Ascending aorta (tissue), 2 donors: ENCODE results near the gene CHTOP. TPM values are rescaled to one million over a fixed set of nuclear protein-coding genes. Genes with fewer than 3 reads are reported as not detected.
"Not testable (repeated sequence)": the region's sequence is repeated elsewhere in the genome, so short reads cannot be mapped to it uniquely, and the experiment has no call there.

Source experiments
- DNase-seq, 2 donors: peaks; one replicate each; pipeline ENCODE4 v3.0.0-alpha.2; 2019; ENCODE audit warnings: low spot score in 2 of 2
- H3K27ac ChIP-seq, 2 donors: fragments of 200-600 bp; sonication (generic); one replicate each; pipeline ENCODE4 v1.5.1; 2016 to 2017; ENCODE audit warnings: mild to moderate bottlenecking in 1 of 2
- H3K27me3 ChIP-seq: fragments of 200-600 bp; sonication (generic); one replicate; pipeline ENCODE4 v1.5.1; 2017
- H3K36me3 ChIP-seq, 2 donors: fragments of 200-600 bp; sonication (generic); one replicate each; pipeline ENCODE4 v1.5.1; 2016
- H3K4me1 ChIP-seq, 2 donors: fragments of 200-600 bp; sonication (generic); one replicate each; pipeline ENCODE4 v1.5.1; 2016 to 2017; ENCODE audit warnings: mild to moderate bottlenecking in 1 of 2
- H3K4me3 ChIP-seq, 2 donors: fragments of 200-600 bp; sonication (generic); one replicate each; pipeline ENCODE4 v1.5.1; 2016 to 2017; ENCODE audit warnings: mild to moderate bottlenecking in 1 of 2
- H3K9me3 ChIP-seq, 2 donors: fragments of 200-600 bp; sonication (generic); one replicate each; pipeline ENCODE4 v1.5.1; 2016
- CTCF ChIP-seq, 3 experiments: fragments of 200-600 bp in 2 of 3; fragments of 450-650 bp in 1 of 3; sonication (generic) in 2 of 3; IDR thresholded peaks; one replicate each; pipeline ENCODE4 v1.5.1; 2016 to 2019; ENCODE audit warnings: antibody characterized with exemption in 3 of 3, mild to moderate bottlenecking in 1 of 3, moderate library complexity in 1 of 3
- intact Hi-C: fragments of 100-400 bp; cut with DNase I; formaldehyde crosslinking; loops from one replicate; pipeline ENCODE4 v1.15.1; 2023
- total RNA-seq: library from RNA; depleted of rRNA; stranded (reverse); fragments of >200 nt; gene quantifications from one replicate; pipeline ENCODE4 v1.1.0, GENCODE V29; 2016

Gene CHTOP
- total RNA-seq, 1 donor from 2014 or later, result 58.9 TPM

GRCh38 chr1:153670859-153671627 is 37.2 kb downstream of the CHTOP start, which contains the start of gene ILF2:
Gene ILF2 (minus strand): TSS chr1:153670993. CDS start chr1:153670922, 71 bp downstream.
- Histone ChIP-seq H3K9me3 (no peaks in the 10 kb centered on the region), H3K4me3 (peak within 1 kb of the TSS; percentile 79 to 81), H3K36me3 (peaks cover 27 to 30% of the 10 kb centered on the region in 2 donors), H3K27ac (peak within 1 kb of the TSS; percentile 88 to 90), H3K27me3 (no peaks in the 10 kb centered on the region), H3K4me1 (peaks cover 0 to 8% of the 10 kb centered on the region in 2 donors)
- intact Hi-C loops, result loop anchor here (2.0 to 5.0 kb wide), 2 partner anchors 36 to 291 kb away; partner anchors contain the start of genes CHTOP and SLC39A1
- DNase-seq, result peak; percentile 90 to 99
- peak in 2 of 3 experiments; percentile 26 to 31 for TF ChIP-seq CTCF (IDR thresholded peaks at IDR 0.05)

- intact Hi-C loops, result loop anchor here (2.0 to 5.0 kb wide), 2 partner anchors 37 to 291 kb away; partner anchors contain the start of genes CHTOP and SLC39A1
- peaks cover 20 to 22% of the 10 kb centered on the region in 2 donors for H3K36me3 ChIP-seq
- DNase-seq, result peak in 1 of 2 donors; percentile 86
- peak overlapping the region; percentile 55 to 63 for H3K4me3 ChIP-seq
- H3K27ac ChIP-seq, result peak overlapping the region; percentile 81 to 88
- H3K9me3 ChIP-seq, H3K4me1 ChIP-seq, H3K27me3 ChIP-seq: not testable (repeated sequence)
- TF ChIP-seq CTCF (IDR thresholded peaks at IDR 0.05), result peak in 1 of 3 experiments; percentile 6
Measured at GRCh38 chr1:153671628-153672353, 37.9 kb downstream of the CHTOP start.

- peaks cover 4 to 5% of the 10 kb centered on the region in 2 donors for H3K36me3 ChIP-seq
- TF ChIP-seq CTCF (IDR thresholded peaks at IDR 0.05), result no peak
- intact Hi-C loops, result loop anchor here (5.0 kb wide), 1 partner anchor 289 kb away; the partner anchor contains the start of gene SLC39A1
- peaks cover 0 to 11% of the 10 kb centered on the region in 2 donors for H3K4me1 ChIP-seq
- no peak overlapping the region for H3K4me3 ChIP-seq
- no peaks in the 10 kb centered on the region for H3K9me3 ChIP-seq
- DNase-seq, result no peak
- H3K27me3 ChIP-seq, result no peaks in the 10 kb centered on the region
- H3K27ac ChIP-seq, result no peak overlapping the region
Measured at GRCh38 chr1:153673511-153673910, 39.6 kb downstream of the CHTOP start.

- Histone ChIP-seq H3K27me3 (no peaks in the 10 kb centered on the region), H3K4me1 (peaks cover 0 to 7% of the 10 kb centered on the region in 2 donors), H3K36me3 (peaks cover 15 to 16% of the 10 kb centered on the region in 2 donors), H3K9me3 (no peaks in the 10 kb centered on the region), H3K4me3 (peak overlapping the region; percentile 81 to 92), H3K27ac (peak overlapping the region; percentile 88 to 96)
- intact Hi-C loops, result loop anchor here (1.0 to 5.0 kb wide), 3 partner anchors 71 to 309 kb away; partner anchors contain the start of gene RAB13
- peak in 1 of 2 donors; percentile 83 for DNase-seq
- TF ChIP-seq CTCF (IDR thresholded peaks at IDR 0.05), result peak; percentile 90 to 94 (median 91)
Measured at GRCh38 chr1:153677718-153678518, 44.1 kb downstream of the CHTOP start.
